HG03354 (cell line): ENCODE data around the gene BRSK2.

Experiments
- ATAC-seq: cut with Tn5 transposase; IDR thresholded peaks from one replicate; pipeline ENCODE4 v1.9.1; 2021; ENCODE audit warnings: mild to moderate bottlenecking; ENCODE audit not compliant: unreplicated experiment, poor library complexity, severe bottlenecking

BRSK2 gene

DNA sequence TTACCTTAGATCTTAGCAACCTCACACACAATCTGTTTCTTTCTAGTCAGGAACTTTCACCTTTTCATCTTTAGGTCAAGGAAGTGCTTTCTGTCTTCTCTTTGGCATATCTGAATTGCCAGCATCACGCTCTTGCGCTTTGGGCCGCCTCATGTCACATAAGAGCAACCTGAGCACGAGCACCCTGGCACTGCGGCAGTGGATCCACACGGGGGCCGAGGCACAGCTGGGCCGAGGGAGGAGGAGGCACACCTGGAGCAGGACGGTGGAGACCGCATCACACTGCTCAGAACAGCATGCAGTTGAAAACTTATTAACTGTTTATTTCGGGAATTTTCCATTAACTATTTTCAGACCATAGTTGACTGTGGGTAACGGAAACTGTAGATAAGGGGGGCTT, 86.1 kb downstream of the BRSK2 start:
- ATAC-seq, result no peak

DNA sequence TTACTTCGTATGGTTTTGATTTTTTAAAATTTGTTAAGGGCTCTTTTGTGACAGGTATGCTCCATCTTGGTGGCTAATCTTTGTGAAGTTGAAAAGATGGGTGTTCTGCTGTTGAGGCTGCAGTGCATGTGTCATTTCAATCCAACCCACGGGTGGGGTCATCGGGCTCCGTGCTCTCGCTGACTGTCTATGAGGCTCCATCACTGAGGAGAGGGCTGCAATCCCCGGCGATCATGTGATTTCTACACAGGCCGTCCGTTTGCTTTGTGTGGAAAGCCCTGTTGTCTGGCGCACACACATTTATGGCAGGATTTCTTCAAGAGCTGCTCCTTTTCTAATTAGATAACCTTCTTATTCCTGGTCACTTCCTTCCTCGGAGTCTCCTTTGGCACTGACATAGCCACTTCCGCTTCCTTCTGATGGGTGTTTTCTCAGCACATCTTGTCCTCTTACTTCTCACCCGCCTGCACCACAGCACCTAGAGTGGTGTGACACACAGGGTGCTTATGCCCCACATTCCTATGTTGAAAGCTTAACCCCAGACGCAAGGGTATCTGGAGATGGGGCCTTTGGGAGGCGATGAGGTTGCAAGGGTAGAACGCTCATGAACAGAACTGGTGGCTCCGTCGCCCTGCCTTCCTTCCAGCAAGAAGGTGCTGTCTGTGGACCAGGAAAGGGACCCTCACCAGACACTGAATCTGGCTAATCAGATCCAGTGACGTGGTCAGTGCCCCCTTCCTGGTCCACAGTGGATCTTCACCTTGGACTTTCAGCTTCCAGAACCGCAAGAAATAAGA, 87.4 kb downstream of the BRSK2 start:
- ATAC-seq, result no peak

DNA sequence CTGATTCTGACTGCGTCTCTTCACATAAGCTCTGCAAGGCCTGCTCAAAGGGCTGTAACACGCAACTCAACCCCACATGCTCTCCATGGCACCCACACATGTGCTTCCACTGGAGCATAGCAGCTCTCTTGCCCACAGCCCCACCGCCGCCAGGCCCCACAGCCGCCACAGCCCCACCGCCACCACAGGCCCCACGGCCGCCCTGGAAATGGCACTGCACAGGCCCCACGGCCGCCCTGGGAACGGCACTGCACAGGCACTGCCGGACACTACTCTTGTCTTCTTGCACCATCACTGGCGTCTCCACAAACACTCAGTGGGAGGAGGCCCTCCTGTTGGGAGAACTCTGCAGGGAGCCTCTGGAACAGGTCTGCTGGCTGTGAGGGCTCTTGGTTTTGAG, 88.3 kb downstream of the BRSK2 start:
- ATAC-seq, result no peak

GRCh38 chr11:1478544-1478943, 88.8 kb downstream of the BRSK2 start:
- ATAC-seq, result no peak

DNA sequence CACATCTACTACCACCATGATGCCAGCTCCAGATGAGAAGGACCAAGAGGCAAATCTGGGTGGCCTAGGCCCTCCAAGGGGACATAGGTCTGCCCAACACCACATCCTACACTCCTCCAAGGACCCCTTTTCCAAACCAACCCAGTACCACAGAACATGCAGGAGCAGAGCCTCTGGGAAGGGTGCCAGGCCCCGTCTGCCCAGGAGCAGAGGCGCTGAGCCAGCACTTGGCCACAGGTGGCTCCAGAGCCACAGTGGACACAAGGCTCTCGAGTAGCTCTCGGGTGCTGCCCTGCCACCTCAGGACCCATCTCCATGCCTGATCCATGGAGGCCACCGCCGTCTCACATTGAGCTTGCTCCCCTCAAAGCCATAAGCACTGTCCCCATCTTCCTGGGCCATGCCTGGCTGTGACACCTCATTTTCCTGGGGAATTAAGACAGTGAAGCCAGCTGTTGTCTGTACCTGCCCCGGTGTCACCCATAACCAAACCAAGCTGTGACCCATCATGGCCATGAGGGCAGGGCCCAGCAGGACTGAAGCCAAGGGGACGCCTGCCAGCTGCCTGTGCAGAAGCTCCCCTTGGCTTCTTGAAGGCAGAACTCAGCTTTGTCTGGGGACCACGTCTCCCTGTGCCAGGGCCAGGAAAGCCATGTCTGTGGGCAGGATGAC, 89.4 kb downstream of the BRSK2 start:
- ATAC-seq, result no peak

DNA sequence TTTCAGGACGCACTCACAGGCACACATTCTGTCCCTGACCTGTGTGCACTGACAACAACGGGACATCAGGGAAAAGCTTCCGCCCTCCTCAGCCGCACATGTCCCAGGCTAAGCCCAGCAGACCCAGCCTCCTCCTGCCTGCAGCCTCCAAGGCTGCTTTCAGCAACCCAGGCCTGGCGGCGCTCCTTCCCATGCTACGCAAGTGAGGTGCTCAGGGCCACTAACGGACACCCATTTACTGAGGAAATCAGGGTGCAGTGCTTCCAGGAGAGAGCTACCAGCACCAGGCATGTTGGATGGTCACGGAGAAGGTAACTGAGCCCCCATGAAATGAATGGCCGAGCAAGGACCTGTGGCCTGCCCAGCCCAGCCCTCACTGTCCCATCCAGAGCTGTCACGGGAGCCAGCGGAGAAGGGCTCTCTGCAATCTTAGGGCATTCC, 90.0 kb downstream of the BRSK2 start:
- ATAC-seq, result no peak

DNA sequence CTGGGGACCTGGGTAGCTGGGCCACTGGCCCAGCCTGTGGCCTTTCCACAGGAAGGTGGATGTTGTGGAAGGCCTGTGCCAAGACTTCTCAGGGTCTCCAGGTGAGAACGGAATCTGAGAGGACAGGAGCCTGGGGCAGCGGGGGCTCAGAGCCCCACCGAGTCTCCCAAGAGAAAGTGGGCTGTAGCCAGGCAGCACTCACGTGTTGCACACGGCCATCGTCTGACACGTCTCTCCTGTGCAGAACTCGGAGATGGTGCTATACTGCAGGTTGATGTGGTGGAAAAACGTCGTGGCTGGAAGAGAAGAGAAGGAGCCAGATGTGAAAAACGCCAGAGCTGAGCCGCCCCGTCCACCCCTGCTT, 90.4 kb downstream of the BRSK2 start:
- ATAC-seq, result no peak

GRCh38 chr11:1480555-1481482, 91.1 kb downstream of the BRSK2 start:
- no peak for ATAC-seq

- ATAC-seq, result no peak
Observed at GRCh38 chr11:1481483-1481825, 91.7 kb downstream of the BRSK2 start.

DNA sequence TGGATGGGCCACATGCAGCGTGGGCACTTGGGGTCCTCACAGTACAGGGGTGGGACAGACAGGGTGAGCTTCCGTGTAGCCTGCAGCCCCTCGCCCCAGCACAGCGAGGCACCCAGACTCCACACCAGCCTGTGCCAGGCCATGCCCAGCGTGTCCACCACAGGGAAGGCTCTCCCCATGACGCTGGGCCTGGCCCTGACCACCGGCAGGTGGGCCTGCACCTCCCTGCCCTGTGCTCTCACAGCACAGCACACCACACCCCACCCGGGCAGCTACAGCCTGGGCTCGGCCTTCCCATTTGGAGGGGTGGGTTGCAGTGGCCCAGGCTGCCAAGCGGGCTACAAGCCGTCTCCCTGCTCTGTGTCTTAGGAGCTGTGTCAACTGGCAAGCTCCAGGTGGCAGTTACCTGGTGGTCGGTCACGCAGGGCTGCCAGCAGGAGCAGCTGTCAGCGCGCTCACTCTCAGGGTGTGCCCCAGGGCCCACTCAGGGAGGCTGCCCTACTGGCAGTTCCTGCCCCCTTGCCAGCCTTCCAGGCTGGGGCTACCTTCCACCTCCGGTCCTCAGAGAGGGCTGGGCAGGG, 92.2 kb downstream of the BRSK2 start:
- no peak for ATAC-seq

GRCh38 chr11:1482581-1483444, 93.1 kb downstream of the BRSK2 start:
- no peak for ATAC-seq

DNA sequence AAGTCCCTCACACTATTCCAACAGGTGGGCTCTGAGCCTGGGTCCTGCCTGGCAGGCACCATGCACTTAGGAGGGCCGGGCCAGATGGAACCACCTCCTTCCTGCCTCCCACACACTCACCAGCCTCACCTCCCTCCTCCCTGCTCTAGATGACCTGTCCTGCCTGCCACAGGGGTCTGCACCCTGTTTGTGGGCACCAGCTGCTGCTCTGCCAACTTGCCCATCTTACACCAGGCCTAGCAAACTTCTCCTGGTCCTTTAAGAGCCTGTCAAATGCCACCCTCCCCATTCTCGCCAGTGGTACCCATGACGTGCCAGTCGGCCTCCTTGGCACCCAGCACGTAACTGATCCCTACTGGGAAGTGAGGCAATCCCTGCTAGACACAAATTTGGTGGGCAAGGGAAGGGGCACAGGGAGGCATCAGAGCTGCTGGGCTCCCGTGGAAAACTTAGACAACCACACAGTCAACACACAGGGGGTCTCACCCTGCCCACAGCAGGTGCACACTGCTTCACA, 93.8 kb downstream of the BRSK2 start:
- no peak for ATAC-seq

DNA sequence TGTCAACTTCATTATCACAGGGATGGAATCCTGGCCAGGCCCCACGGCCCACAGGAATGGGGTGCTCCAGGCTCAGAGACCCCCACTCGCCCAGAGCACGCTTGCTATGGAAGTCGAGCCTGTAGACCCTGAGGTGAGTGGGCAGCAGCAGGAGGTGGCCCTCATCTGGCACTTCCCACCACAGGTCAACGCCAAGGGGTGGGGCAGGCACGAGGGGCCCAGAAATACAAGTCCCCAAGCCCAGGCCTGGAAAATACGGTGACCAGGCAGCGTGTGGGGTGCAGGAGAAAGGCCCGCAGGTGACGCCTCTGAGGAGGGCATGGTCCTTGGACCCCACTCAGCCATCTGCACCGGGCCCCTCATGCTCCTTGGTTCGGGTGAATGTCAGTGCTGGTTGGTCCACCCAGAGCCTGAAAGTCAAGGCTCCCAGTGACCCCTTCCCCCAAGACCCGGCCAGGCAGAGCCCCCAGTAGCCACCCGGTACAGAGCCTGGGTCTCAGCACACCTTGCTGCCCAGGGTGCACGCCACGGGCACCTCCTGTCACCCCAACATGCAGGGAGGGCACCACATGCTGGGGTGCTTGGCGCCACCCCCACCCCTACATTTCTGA, 94.4 kb downstream of the BRSK2 start:
- no peak for ATAC-seq

GRCh38 chr11:1484695-1485503, 95.2 kb downstream of the BRSK2 start:
- ATAC-seq, result no peak

DNA sequence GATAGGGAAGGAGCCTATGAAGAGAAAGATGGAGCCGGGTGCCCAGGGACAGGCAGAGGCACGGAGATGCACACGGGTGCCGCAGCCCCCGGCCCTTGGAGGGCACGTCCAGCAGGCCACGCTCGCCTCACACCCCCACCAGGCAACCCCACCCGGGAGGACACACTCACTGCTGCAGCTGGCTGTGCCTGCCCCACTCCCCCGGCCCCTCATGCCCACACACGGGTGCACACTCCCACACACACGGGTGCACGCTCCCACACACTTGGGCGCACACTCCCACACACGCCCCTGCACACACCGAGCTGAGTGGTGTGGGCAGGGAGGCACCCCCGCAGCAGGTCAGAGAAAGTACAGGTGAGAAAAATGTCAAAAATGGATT, 95.8 kb downstream of the BRSK2 start:
- no peak for ATAC-seq

GRCh38 chr11:1486054-1486825, 96.5 kb downstream of the BRSK2 start, which contains the start of gene MOB2:
TSS of gene MOB2 (minus strand) at chr11:1486779. CDS start at chr11:1486556, 223 bp downstream.
- no peak for ATAC-seq
